Measurements from ENCODE around the gene MED13L.
"Not testable (repeated sequence)": the region's sequence is repeated elsewhere in the genome, so short reads cannot be mapped to it uniquely, and the experiment has no call there.

MED13L gene

DNA sequence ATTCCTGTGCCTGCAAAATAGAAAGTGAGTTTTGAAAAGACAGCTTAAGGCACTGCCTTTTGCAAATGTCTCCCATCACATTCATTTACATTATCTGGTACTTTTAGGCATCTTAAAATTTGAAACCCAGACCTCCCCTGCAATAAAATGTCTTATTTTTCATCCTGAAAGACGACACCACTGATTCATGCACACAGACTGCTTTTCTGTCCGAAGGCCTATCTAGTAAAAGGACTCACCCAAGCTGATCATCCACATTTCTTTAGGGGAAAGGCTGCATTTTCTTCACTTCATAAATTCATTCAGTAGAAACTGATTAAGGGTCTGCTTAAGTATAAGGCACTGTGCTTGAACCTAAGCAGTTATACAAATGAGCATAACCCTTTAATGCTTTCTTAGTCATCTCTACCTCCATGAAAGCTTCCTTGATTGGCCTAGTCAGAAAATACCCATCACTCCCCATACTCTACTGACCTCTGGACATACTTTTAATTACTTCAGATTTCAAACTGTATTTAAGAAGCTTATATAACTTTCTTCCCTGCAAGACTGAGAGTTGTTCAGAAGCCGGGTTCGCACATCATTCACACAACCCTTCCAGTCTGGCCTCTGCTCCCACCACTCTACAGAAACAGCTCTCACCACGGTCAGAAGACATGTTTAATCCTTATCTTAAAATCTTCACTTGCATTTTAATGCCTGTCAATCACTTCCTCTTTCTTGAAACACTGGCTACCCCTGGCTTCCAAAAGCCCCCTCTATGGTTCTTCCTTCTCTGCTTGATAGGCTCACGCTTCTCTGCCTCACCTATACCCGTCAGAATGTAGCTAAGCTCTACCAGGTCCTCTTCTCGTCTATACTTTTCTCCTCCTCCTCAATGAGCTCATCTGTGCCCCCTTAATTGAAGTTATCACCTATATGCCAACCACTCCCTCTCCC lies 288.6 kb downstream of the MED13L start:
- in situ Hi-C loops (cut with MboI; ENCODE audit: low sequenced_read_pairs) = no loop called here

- in situ Hi-C loops (cut with MboI; ENCODE audit: low sequenced_read_pairs) = no loop called here
Measured at GRCh38 chr12:115988212-115988611, 289.3 kb downstream of the MED13L start.

DNA sequence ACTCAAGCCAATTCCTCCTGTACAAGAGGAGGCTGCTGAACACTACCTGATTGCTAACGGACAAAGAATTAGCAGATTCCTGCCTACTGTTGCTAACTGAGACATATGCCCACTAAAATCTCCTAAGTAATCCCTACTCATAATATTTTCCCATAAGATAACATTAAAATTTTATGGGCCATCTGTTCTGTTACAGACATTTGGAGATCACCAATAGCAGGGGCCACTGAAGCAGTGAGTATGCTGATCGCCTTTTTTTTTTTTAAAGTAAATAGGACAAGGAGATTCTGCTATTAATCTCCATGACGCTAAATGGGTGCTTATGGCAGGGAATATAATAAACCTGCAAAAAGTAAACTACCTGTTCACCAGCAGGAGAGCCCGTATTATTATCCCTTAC lies 292.9 kb downstream of the MED13L start:
- in situ Hi-C loops (cut with MboI; ENCODE audit: low sequenced_read_pairs) = no loop called here

DNA sequence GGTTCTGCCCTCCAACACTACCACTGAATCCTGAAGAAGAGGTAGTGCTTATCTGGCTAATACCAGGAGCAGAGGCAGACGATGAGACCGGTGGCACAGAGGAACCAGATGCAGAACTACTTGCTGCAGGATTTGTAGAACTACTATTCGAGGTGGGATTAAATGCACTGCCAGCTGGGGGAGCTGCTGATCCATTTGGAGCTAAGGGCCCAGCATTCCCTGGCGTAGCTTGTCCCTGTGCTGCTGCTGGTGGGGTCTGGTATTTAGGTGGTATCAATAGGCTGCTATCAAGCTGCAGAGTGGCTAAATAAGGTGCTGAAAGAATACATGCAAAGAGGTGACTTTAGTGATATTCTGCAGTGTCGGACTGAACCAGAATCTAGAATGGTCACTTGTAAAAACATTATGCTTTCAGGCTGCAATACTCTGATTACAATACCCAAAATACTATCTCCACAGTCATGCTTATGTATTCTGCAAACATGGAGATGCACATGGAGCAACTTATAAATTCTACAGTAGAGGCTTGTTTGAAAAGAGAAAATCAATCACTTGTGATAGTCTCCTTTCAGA lies 294.2 kb downstream of the MED13L start:
- in situ Hi-C loops (cut with MboI; ENCODE audit: low sequenced_read_pairs) = no loop called here

DNA sequence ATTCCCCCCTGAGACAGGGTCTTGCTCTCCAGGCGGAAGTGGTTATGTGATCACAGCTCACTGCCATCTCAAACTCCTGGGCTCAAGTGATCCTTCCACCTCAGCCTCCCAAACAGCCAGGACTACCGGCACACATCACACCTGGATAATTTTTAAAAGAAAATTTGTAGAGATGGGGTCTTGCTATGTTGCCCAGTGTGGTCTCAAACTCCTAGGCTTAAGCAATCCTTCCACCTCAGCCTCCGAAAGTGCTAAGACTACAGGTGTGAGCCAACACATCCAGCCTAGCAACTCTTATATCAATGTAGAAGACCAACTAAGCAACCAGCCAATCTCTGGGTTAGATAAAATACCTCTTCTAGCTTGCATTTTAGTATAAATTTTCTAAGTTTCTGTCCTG lies 297.2 kb downstream of the MED13L start:
- in situ Hi-C loops (cut with MboI; ENCODE audit: low sequenced_read_pairs) = no loop called here

- in situ Hi-C loops (cut with MboI; ENCODE audit: low sequenced_read_pairs) = no loop called here
Measured at GRCh38 chr12:115979851-115980250, 297.6 kb downstream of the MED13L start.

DNA sequence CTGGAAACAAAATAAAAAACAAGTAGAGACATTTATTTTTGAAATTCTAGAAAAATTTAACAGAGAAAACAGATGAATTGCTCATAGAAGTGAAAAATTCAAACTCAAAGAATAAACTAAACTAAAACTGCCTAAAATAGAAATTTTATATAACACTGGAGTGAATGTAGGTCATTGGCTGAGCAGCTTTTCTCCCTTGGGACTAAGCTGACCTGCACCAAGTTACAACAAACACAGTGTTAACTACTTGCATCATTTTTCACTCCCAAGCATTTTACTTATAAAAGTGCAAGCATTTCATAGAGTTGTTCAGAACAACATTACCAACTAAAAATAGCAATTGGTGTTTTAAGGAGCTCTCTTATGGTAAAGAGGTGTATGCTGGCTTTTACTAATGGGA lies 298.1 kb downstream of the MED13L start:
- in situ Hi-C loops (cut with MboI; ENCODE audit: low sequenced_read_pairs) = no loop called here

DNA sequence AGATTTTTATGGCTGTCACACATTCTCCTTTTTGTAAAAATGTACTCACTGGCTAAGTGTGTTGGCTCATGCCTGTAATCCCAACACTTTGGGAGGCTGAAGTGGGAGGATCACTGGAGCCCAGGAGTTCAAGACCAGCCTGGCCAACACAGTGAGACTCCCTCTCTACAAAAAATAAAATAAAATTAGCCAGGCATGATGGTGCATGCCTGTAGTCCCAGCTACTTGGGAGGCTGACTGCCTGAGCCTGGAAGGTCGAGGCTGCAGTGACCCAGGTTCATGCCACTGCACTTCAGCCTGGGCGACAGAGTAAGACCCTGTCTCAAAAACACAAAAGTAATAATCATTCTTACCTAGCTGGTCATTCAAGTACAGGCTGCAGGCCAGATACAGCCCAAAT lies 300.7 kb downstream of the MED13L start:
- in situ Hi-C loops (cut with MboI; ENCODE audit: low sequenced_read_pairs) = not testable (repeated sequence)

- in situ Hi-C loops (cut with MboI; ENCODE audit: low sequenced_read_pairs) = no loop called here
Measured at GRCh38 chr12:115975411-115975810, 302.1 kb downstream of the MED13L start.

- in situ Hi-C loops (cut with MboI; ENCODE audit: low sequenced_read_pairs) = no loop called here
Measured at GRCh38 chr12:115973968-115974724, 303.3 kb downstream of the MED13L start.

DNA sequence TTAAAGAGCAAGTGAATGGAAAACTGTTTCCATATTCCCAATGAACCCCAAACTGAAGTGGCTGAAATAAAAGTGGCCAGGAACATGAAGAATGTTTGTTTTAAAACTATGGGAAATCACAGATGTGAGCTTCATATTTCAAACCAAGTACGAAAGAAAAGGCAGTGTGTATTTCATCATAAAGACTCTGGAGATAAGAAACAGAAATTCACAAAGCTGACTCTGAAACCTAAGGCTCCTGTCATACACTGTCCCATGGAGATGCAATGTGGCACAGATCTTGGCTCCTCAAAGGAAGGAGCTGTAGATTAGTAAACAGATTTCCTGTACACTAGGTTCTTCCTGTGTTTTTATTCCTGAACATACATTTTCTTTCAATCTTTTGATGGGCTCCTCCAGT lies 304.4 kb downstream of the MED13L start:
- in situ Hi-C loops (cut with MboI; ENCODE audit: low sequenced_read_pairs) = no loop called here

GRCh38 chr12:115972241-115972640 lies 305.3 kb downstream of the MED13L start:
- in situ Hi-C loops (cut with MboI; ENCODE audit: low sequenced_read_pairs) = no loop called here

DNA sequence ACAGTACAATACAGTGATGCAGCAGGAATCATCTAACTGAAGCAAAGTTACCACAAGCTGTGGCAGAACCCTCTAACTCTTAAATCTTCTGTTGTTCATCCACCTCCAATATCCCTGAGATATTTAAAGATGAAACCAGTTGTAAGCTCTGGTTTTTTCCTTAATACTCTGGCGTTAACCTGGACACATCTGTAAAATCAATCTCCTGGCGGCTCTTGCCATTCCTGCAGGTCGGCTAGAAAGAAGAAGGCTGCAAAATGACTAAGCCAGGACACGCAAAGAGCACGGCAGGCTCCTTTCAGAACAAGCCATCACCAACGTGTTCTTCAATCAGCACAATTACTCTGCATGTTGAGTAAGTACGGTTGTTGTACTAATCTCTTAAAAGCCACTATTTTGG lies 309.3 kb downstream of the MED13L start:
- in situ Hi-C loops (cut with MboI; ENCODE audit: low sequenced_read_pairs) = no loop called here

DNA sequence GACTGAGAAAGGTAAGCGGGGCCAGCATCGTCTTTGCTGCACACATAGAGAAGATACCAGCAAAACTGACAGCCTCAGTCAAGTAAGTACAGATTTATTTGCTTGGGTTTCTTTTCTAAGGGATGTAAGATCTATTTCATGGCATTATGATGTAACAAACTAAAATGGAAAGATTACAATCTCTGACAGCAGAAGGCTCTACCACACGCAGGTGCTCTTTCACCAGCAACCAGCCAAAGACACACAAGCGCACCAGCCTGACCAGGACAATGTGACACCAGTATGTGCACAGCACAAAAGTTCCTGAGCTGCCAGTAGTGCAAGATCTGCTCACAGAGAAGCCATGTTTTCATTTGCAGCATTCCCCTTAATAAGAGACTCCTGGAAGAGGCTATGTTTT lies 311.1 kb downstream of the MED13L start:
- in situ Hi-C loops (cut with MboI; ENCODE audit: low sequenced_read_pairs) = no loop called here

DNA sequence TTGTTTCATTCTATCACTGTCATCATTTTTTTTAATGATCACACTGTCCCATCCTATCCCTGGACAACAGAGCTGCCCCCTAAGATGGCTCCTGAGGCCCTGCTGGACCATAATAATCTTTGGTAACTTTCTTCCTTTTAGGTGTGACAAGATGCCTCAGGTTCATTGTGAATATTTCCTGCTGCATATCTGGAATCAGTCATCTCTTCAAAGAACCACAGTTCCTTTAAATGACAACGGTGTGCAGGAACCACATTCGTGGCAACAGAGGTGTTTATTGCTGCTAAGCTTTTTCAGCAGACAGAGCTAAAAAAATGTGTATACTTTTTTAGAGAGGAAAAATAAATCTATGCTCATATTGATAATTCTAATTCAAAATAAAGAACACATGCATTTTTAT lies 312.9 kb downstream of the MED13L start:
- in situ Hi-C loops (cut with MboI; ENCODE audit: low sequenced_read_pairs) = no loop called here

- in situ Hi-C loops (cut with MboI; ENCODE audit: low sequenced_read_pairs) = no loop called here
Measured at GRCh38 chr12:115964214-115964613, 313.3 kb downstream of the MED13L start.

DNA sequence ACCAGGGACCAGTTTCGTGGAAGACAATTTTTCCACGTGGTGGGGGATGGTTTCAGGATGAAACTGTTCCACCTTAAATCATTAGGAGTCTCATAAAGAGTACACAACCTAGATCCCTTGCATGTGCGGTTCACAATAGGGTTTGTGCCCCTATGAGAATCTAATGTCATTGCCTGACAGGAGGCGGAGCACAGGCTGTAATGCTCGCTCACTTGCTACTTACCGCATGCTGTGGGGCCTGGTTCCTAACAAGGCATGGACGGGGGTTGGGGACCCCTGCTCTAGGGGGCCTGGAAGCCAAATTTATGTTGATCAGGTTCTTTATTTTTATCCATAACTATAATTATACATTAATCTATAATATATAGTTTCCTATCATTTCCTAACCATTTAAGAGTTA lies 315.3 kb downstream of the MED13L start:
- in situ Hi-C loops (cut with MboI; ENCODE audit: low sequenced_read_pairs) = no loop called here

DNA sequence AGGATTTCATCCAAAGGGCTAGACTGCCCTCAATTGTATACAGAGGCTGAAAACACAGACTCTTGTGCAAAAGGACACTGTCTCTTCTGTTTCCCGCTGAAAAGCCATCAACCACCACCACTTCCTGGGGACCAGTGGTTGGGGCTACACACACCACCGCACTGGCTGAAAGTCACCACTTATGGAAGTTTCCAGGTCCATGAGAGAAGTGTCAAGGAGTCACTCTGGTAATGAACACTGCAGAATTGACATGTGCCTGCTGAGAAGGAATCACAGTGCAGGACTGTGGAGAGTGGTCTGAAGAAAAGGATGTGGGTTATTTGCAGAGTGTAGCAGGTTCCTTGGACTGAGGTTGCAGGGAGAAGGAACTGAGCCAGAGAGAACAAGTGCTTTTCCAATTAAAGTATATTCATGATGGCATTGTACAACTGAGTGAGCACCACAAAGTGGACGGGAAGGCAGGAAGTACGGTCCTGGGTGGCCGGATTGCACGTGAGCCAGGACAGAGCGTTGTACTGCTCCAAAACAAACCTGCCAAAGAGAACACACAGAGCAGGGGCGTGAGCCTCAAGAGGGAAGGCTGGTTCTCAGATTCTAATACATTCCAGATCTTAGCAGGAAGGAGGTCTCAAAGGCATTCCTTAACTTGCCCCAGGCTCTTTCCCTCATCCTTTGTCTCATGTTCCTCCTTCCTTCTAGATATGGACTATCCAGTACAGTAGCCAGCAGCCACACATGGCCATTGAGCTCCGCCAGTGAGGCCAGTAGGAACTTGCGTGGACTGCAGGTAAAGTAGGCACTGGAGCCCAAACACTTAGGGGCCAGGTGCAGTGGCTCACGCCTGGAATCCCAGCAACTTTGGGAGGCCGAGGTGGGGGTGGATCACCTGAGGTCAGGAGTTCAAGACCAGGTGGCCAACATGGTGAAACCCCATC lies 316.4 kb downstream of the MED13L start:
- in situ Hi-C loops (cut with MboI; ENCODE audit: low sequenced_read_pairs) = no loop called here

DNA sequence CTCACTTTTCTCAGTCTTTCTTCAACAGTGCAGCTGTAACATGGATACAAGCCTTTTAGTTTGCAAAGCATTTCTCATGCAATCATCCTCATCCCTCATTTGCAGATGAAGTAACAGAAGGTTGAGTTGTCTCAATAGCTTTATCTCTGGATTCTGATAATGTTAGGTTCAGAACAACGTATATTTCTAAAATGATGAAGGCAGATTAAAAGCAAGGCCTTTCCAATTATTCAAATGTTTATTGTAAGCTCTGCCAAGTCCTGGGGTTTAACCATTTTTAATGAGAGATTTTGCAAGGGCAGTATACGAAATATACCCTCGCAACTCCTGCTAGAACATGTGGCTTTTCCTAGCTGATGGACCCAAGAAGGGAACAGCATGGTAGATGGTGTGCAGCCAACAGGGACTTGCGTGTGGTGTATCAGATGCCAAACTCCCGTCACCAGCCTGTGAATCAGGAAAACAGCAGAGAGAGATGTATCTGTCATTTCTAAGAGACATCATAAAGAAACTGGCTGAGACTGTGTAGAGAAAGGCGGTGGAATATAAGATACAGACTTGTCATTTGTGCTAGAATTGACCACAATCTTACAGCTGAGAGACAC lies 319.7 kb downstream of the MED13L start:
- in situ Hi-C loops (cut with MboI; ENCODE audit: low sequenced_read_pairs) = no loop called here

- in situ Hi-C loops (cut with MboI; ENCODE audit: low sequenced_read_pairs) = no loop called here
Measured at GRCh38 chr12:115956659-115957058, 320.8 kb downstream of the MED13L start.
